ENCODE results near the gene NRN1. TPM values are rescaled to one million over a fixed set of nuclear protein-coding genes. Genes with fewer than 3 reads are reported as not detected.

NRN1 gene
- total and polyA plus RNA-seq, 2 experiments from 2014 or later: not detected

DNA sequence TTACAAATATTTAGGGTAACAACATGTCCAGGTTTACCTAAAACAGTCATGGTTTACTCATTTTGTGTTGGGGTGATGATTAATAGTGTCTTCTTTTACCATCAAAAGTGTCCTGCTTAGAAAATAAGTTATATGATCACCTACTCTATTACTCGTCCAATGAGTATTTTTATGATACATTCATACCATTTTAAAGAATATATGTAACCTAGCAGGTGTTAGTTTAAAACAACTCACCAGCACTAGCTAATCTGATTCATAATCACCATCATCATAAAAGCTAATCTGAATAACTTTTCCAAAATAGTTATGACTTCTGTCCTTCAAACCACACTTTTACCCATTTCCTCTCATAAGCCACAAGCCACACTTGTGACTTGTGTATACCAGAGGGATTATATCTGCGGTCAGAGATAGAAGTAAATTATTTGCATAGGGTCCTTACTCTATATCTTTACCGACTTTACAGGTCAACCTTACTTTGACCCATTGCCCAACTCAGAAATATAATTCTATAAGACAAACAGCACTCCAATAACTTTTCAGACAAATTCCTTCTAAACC, 33.3 kb upstream of the NRN1 start:
- Histone ChIP-seq H3K36me3 (replicated peaks; ENCODE audit: insufficient read depth, low read depth) (no peaks in the 10 kb centered on the region), H3K4me3 (no peak overlapping the region), H3K4me1 (ENCODE audit: insufficient read depth) (no peaks in the 10 kb centered on the region), H3K79me2 (no peaks in the 10 kb centered on the region), H3K27ac (no peak overlapping the region), H3K9me2 (replicated peaks; ENCODE audit: insufficient read depth) (no peaks in the 10 kb centered on the region), H3K27me3 (no peaks in the 10 kb centered on the region), H2AFZ (no peak overlapping the region), H3K4me2 (no peak overlapping the region), H4K20me1 (ENCODE audit: insufficient read depth, poor library complexity, severe bottlenecking) (no peaks in the 10 kb centered on the region), H3K9me3 (ENCODE audit: low read depth) (no peaks in the 10 kb centered on the region)
- DNase-seq (ENCODE audit: low spot score): no peak
- whole genome bisulfite sequencing (ENCODE audit: low lambda C conversion rate, missing lambda C conversion rate): 79% methylated on average over 3 of the region's 3 CpGs
- no peak for TF ChIP-seq EZH2phosphoT487 (IDR thresholded peaks at IDR 0.05; ENCODE audit: low read depth, severe bottlenecking, unreplicated experiment)
- no peak for TF ChIP-seq EZH2 (IDR thresholded peaks at IDR 0.05; ENCODE audit: borderline replicate concordance)
- TF ChIP-seq, protein P1, sequence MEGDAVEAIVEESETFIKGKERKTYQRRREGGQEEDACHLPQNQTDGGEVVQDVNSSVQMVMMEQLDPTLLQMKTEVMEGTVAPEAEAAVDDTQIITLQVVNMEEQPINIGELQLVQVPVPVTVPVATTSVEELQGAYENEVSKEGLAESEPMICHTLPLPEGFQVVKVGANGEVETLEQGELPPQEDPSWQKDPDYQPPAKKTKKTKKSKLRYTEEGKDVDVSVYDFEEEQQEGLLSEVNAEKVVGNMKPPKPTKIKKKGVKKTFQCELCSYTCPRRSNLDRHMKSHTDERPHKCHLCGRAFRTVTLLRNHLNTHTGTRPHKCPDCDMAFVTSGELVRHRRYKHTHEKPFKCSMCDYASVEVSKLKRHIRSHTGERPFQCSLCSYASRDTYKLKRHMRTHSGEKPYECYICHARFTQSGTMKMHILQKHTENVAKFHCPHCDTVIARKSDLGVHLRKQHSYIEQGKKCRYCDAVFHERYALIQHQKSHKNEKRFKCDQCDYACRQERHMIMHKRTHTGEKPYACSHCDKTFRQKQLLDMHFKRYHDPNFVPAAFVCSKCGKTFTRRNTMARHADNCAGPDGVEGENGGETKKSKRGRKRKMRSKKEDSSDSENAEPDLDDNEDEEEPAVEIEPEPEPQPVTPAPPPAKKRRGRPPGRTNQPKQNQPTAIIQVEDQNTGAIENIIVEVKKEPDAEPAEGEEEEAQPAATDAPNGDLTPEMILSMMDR (IDR thresholded peaks at IDR 0.05; ENCODE audit: poor library complexity): no peak

DNA sequence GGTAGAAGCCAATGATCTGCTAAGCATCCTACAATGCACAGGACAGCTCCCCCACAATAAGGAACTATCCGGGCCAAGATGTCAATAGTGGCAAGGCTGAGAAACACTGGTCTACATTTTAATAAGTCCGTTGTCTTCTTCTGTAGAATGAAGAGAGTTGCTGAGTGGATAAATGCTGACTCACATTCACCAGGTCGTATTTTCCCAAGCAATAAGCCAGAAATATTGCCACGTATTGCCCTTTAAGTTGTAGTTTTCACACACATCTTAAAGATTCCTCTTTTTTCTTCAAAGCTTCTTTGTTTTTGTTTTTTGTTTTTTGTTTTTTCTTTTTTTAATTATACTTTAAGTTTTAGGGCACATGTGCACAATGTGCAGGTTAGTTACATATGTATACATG, 30.5 kb upstream of the NRN1 start:
- no peak overlapping the region for H3K4me2 ChIP-seq
- no peak overlapping the region for H2AFZ ChIP-seq
- H3K4me1 ChIP-seq (ENCODE audit: insufficient read depth): no peaks in the 10 kb centered on the region
- TF ChIP-seq EZH2 (IDR thresholded peaks at IDR 0.05; ENCODE audit: borderline replicate concordance) (no peak), EZH2phosphoT487 (IDR thresholded peaks at IDR 0.05; ENCODE audit: low read depth, severe bottlenecking, unreplicated experiment) (no peak)
- TF ChIP-seq, protein P1 (IDR thresholded peaks at IDR 0.05; ENCODE audit: poor library complexity): no peak
- WGBS (ENCODE audit: low lambda C conversion rate, missing lambda C conversion rate): 92% methylated on average over 4 of the region's 4 CpGs
- no peaks in the 10 kb centered on the region for H4K20me1 ChIP-seq (ENCODE audit: insufficient read depth, poor library complexity, severe bottlenecking)
- no peak overlapping the region for H3K4me3 ChIP-seq
- no peaks in the 10 kb centered on the region for H3K79me2 ChIP-seq
- H3K27ac ChIP-seq: no peak overlapping the region
- no peaks in the 10 kb centered on the region for H3K9me2 ChIP-seq (replicated peaks; ENCODE audit: insufficient read depth)
- no peaks in the 10 kb centered on the region for H3K9me3 ChIP-seq (ENCODE audit: low read depth)
- DNase-seq (ENCODE audit: low spot score): no peak
- no peaks in the 10 kb centered on the region for H3K27me3 ChIP-seq
- H3K36me3 ChIP-seq (replicated peaks; ENCODE audit: insufficient read depth, low read depth): no peaks in the 10 kb centered on the region

DNA sequence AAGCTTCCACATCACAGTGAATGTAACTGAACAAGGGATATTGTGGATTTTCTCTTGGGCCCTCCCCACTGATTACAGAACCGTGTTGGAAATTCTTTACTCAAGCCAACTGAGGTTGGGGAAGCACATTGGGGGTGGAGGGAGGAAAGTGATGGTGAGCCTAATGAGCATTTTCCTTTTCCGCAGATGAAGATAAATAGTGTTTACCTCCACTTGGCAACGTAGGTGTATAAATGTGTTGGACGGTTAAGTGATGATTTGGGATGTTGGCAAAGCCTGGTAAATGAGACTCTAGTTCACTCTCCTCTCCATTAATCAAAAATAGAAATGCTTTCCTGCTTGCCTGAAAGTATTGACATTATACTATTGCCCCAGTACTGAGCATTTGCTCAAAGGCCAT, 27.1 kb upstream of the NRN1 start:
- no peak for DNase-seq (ENCODE audit: low spot score)
- Histone ChIP-seq H3K36me3 (replicated peaks; ENCODE audit: insufficient read depth, low read depth) (no peaks in the 10 kb centered on the region), H3K4me3 (no peak overlapping the region), H3K4me1 (ENCODE audit: insufficient read depth) (no peaks in the 10 kb centered on the region), H4K20me1 (ENCODE audit: insufficient read depth, poor library complexity, severe bottlenecking) (no peaks in the 10 kb centered on the region), H3K9me3 (ENCODE audit: low read depth) (no peaks in the 10 kb centered on the region), H2AFZ (no peak overlapping the region), H3K27me3 (no peaks in the 10 kb centered on the region), H3K79me2 (no peaks in the 10 kb centered on the region), H3K9me2 (replicated peaks; ENCODE audit: insufficient read depth) (no peaks in the 10 kb centered on the region), H3K27ac (no peak overlapping the region), H3K4me2 (no peak overlapping the region)
- WGBS (ENCODE audit: low lambda C conversion rate, missing lambda C conversion rate): 90% methylated on average over 4 of the region's 4 CpGs
- TF ChIP-seq, protein P1 (IDR thresholded peaks at IDR 0.05; ENCODE audit: poor library complexity): no peak
- TF ChIP-seq EZH2 (IDR thresholded peaks at IDR 0.05; ENCODE audit: borderline replicate concordance): no peak

All from hepatocyte (in vitro differentiated cells).